A549 (cell line): ENCODE measurements around the gene AFMID. TPM values are rescaled to one million over a fixed set of nuclear protein-coding genes. Genes with fewer than 3 reads are reported as not detected.
A peak's percentile ranks its signal among the peaks of the same experiment; 100 is the strongest.

ENCODE experiments used
- ATOH8 ChIP-seq: fragments of 250-450 bp; sonication (Bioruptor Pico); IDR thresholded peaks from 2 replicates; pipeline ENCODE4 v1.5.0; 2020; ENCODE audit warnings: low read depth, mild to moderate bottlenecking, moderate library complexity
- BCL3 ChIP-seq: fragments of >200 bp; sonication (Bioruptor Twin); formaldehyde crosslinking; IDR thresholded peaks from 3 replicates; pipeline ENCODE4 v1.6.1; 2016
- BHLHE40 ChIP-seq: IDR thresholded peaks from 2 replicates; pipeline ENCODE4 v1.6.1; 2012; ENCODE audit warnings: low read depth, low read length, inconsistent platforms
- CBX8 ChIP-seq: fragments of 200-600 bp; sonication (generic); IDR thresholded peaks from 2 replicates; pipeline ENCODE4 v1.6.1; 2016
- CHD4 ChIP-seq: fragments of 200-600 bp; sonication (generic); IDR thresholded peaks from 2 replicates; pipeline ENCODE4 v1.6.1; 2016; ENCODE audit warnings: antibody characterized with exemption, mild to moderate bottlenecking, borderline replicate concordance
- EHF ChIP-seq: fragments of 250-450 bp; sonication (Bioruptor Pico); IDR thresholded peaks from 2 replicates; pipeline ENCODE4 v1.5.0; 2020; ENCODE audit warnings: mild to moderate bottlenecking
- EHMT2 ChIP-seq: fragments of 200-600 bp; sonication (generic); IDR thresholded peaks from 2 replicates; pipeline ENCODE4 v1.6.1; 2016; ENCODE audit warnings: antibody characterized with exemption, low read depth, mild to moderate bottlenecking, moderate library complexity
- EP300 ChIP-seq, 2 experiments: fragments of >200 bp; sonication (Bioruptor Twin); formaldehyde crosslinking; IDR thresholded peaks; 2 replicates in 1 of 2; 3 replicates in 1 of 2; pipeline ENCODE4 v1.6.1; 2016 to 2017
- ESRRA ChIP-seq: fragments of 150-350 bp; IDR thresholded peaks from 2 replicates; pipeline ENCODE4 v1.6.1; 2014; ENCODE audit warnings: mild to moderate bottlenecking, low read length, borderline replicate concordance
- FOSB ChIP-seq: fragments of 250-450 bp; sonication (Bioruptor Pico); IDR thresholded peaks from 2 replicates; pipeline ENCODE4 v1.5.0; 2020; ENCODE audit warnings: mild to moderate bottlenecking, moderate library complexity
- FOXS1 ChIP-seq: fragments of 250-450 bp; sonication (Bioruptor Pico); IDR thresholded peaks from 2 replicates; pipeline ENCODE4 v1.5.0; 2020; ENCODE audit warnings: mild to moderate bottlenecking, moderate library complexity
- HOXA7 ChIP-seq: fragments of 250-450 bp; sonication (Bioruptor Pico); IDR thresholded peaks from 2 replicates; pipeline ENCODE4 v1.5.0; 2020; ENCODE audit warnings: mild to moderate bottlenecking, moderate library complexity
- HOXB13 ChIP-seq: fragments of 250-450 bp; sonication (Bioruptor Pico); IDR thresholded peaks from 2 replicates; pipeline ENCODE4 v1.5.0; 2020; ENCODE audit warnings: low read depth, mild to moderate bottlenecking, moderate library complexity
- JUN ChIP-seq, 2 experiments: fragments of >200 bp; sonication (Bioruptor Twin); formaldehyde crosslinking; IDR thresholded peaks; 2 replicates in 1 of 2; 3 replicates in 1 of 2; pipeline ENCODE4 v1.6.1; 2016 to 2017
- JUNB ChIP-seq: fragments of >200 bp; sonication (Bioruptor Twin); formaldehyde crosslinking; IDR thresholded peaks from 2 replicates; pipeline ENCODE4 v1.6.1; 2016
- KDM1A ChIP-seq: fragments of 200-600 bp; sonication (generic); IDR thresholded peaks from 2 replicates; pipeline ENCODE4 v1.6.1; 2016; ENCODE audit warnings: low read depth, mild to moderate bottlenecking
- KDM5A ChIP-seq: fragments of 200-600 bp; sonication (generic); IDR thresholded peaks from 2 replicates; pipeline ENCODE4 v1.6.1; 2016; ENCODE audit warnings: antibody characterized with exemption, mild to moderate bottlenecking
- MAX ChIP-seq: IDR thresholded peaks from 2 replicates; pipeline ENCODE4 v1.6.1; 2012
- NR3C1 ChIP-seq: fragments of >200 bp; sonication (Bioruptor Twin); formaldehyde crosslinking; IDR thresholded peaks from 3 replicates; pipeline ENCODE4 v1.6.1; 2017
- PHF8 ChIP-seq: fragments of 200-600 bp; sonication (generic); IDR thresholded peaks from 2 replicates; pipeline ENCODE4 v1.6.1; 2016; ENCODE audit warnings: low read depth, mild to moderate bottlenecking, antibody characterized with exemption, moderate library complexity, borderline replicate concordance
- POLR2A ChIP-seq: IDR thresholded peaks from 2 replicates; pipeline ENCODE4 v1.6.1; 2012; ENCODE audit warnings: mild to moderate bottlenecking, low read length
- RARB ChIP-seq: fragments of 250-450 bp; sonication (Bioruptor Pico); IDR thresholded peaks from 2 replicates; pipeline ENCODE4 v1.8.0; 2021; ENCODE audit warnings: mild to moderate bottlenecking, moderate library complexity
- RCOR1 ChIP-seq: fragments of 150-350 bp; IDR thresholded peaks from 2 replicates; pipeline ENCODE4 v1.6.1; 2014; ENCODE audit warnings: antibody characterized with exemption, low read length, low read depth
- RNF2 ChIP-seq: fragments of 200-600 bp; sonication (generic); IDR thresholded peaks from 2 replicates; pipeline ENCODE4 v1.6.1; 2016; ENCODE audit warnings: low read depth, mild to moderate bottlenecking, antibody characterized with exemption, moderate library complexity, borderline replicate concordance
- SMC3 ChIP-seq: fragments of >200 bp; sonication (Bioruptor Twin); formaldehyde crosslinking; IDR thresholded peaks from 3 replicates; pipeline ENCODE4 v1.6.1; 2018; ENCODE audit warnings: inconsistent platforms
- SREBF2 ChIP-seq: fragments of 450-650 bp; IDR thresholded peaks from 2 replicates; pipeline ENCODE4 v1.6.1; 2014; ENCODE audit warnings: mild to moderate bottlenecking, moderate library complexity
- ZC3H11A ChIP-seq: fragments of 450-650 bp; IDR thresholded peaks from 2 replicates; pipeline ENCODE4 v1.6.1; 2014; ENCODE audit warnings: antibody characterized with exemption, mild to moderate bottlenecking
- ZNF302 ChIP-seq: fragments of 250-450 bp; sonication (Bioruptor Pico); IDR thresholded peaks from 2 replicates; pipeline ENCODE4 v1.9.0; 2021; ENCODE audit warnings: inconsistent platforms, mild to moderate bottlenecking, moderate library complexity
- polyA plus RNA-seq, 4 experiments: library from polyadenylated mRNA; depleted of rRNA in 3 of 4; stranded (reverse); fragments of >200 nt; fragmentation: RNase III in 1 of 4; extraction: RNeasy Plus Mini Kit Qiagen cat#74134 plus additional on column Dnase treatment in 1 of 4; gene quantifications; 2 replicates in 3 of 4; 3 replicates in 1 of 4; pipeline ENCODE4 v1.2.3, GENCODE V29; 2011 to 2017
- TF ChIP-seq, protein P1 (sequence below): fragments of 250-450 bp; sonication (Bioruptor Pico); IDR thresholded peaks from 2 replicates; pipeline ENCODE4 v1.5.0; 2021; ENCODE audit warnings: mild to moderate bottlenecking, moderate library complexity, borderline replicate concordance
- TF ChIP-seq, protein P2 (sequence below): fragments of 150-350 bp; IDR thresholded peaks from 2 replicates; pipeline ENCODE4 v1.6.1; 2014; ENCODE audit warnings: low read depth, mild to moderate bottlenecking, low read length
- TF ChIP-seq, protein P3 (sequence below): fragments of >200 bp; sonication (Bioruptor Twin); formaldehyde crosslinking; IDR thresholded peaks from 3 replicates; pipeline ENCODE4 v1.5.1; 2016
- TF ChIP-seq, protein P4 (sequence below): IDR thresholded peaks from 2 replicates; pipeline ENCODE4 v1.6.1; 2012; ENCODE audit warnings: low read depth, borderline replicate concordance

Gene AFMID
- polyA plus RNA-seq, 2 of the 4 experiments (the other 2 are of a cell fraction), result 33.4 to 43.4 TPM

DNA sequence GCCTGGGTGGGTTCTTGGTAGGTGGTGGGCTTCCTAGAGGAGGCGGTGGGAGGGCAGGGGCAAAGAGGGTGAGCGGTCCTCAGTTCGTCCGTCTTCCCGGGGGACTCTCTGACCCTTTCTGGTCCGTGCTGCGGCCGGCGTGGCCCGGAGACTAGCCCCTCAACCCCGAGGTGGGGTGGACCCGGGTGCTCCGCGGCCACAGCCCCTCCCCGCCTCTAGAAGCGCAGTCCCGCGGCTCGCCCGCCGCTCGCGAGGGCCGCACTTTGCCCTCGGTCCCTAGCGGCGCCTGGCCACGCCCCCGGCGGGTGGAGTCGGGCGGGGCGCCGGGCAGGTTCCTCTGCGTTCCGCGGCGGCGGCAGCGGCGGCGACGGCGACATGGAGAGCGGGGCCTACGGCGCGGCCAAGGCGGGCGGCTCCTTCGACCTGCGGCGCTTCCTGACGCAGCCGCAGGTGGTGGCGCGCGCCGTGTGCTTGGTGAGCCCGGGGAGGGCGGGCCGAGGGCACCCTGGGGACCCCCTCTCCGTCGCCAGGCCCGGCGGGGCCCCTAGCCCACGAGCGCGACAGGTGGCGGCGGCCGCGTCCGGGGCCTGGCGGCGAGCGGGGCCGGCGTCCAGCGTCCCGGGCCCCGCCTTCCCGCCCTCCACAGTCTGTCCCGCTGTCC, 18.8 kb upstream of the AFMID start, which contains the start of gene SYNGR2 (continued):
- TF ChIP-seq KDM5A, result no peak
- no peak for TF ChIP-seq RARB (CRISPR knock-in tag)
- TF ChIP-seq BCL3, result 0 out of 3 replicates have a peak, but pooled peaks have one; percentile 68
- TF ChIP-seq, protein P1, sequence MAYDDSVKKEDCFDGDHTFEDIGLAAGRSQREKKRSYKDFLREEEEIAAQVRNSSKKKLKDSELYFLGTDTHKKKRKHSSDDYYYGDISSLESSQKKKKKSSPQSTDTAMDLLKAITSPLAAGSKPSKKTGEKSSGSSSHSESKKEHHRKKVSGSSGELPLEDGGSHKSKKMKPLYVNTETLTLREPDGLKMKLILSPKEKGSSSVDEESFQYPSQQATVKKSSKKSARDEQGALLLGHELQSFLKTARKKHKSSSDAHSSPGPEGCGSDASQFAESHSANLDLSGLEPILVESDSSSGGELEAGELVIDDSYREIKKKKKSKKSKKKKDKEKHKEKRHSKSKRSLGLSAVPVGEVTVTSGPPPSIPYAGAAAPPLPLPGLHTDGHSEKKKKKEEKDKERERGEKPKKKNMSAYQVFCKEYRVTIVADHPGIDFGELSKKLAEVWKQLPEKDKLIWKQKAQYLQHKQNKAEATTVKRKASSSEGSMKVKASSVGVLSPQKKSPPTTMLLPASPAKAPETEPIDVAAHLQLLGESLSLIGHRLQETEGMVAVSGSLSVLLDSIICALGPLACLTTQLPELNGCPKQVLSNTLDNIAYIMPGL (CRISPR knock-in tag), result no peak
- TF ChIP-seq FOXS1 (CRISPR knock-in tag), result no peak
- no peak for TF ChIP-seq JUNB
- TF ChIP-seq MAX, result no peak
- no peak for TF ChIP-seq SREBF2
- no peak for TF ChIP-seq EP300 (IDR thresholded peaks at IDR 0.05)
- TF ChIP-seq, protein P2, sequence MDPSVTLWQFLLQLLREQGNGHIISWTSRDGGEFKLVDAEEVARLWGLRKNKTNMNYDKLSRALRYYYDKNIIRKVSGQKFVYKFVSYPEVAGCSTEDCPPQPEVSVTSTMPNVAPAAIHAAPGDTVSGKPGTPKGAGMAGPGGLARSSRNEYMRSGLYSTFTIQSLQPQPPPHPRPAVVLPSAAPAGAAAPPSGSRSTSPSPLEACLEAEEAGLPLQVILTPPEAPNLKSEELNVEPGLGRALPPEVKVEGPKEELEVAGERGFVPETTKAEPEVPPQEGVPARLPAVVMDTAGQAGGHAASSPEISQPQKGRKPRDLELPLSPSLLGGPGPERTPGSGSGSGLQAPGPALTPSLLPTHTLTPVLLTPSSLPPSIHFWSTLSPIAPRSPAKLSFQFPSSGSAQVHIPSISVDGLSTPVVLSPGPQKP, result no peak
- TF ChIP-seq, protein P3, sequence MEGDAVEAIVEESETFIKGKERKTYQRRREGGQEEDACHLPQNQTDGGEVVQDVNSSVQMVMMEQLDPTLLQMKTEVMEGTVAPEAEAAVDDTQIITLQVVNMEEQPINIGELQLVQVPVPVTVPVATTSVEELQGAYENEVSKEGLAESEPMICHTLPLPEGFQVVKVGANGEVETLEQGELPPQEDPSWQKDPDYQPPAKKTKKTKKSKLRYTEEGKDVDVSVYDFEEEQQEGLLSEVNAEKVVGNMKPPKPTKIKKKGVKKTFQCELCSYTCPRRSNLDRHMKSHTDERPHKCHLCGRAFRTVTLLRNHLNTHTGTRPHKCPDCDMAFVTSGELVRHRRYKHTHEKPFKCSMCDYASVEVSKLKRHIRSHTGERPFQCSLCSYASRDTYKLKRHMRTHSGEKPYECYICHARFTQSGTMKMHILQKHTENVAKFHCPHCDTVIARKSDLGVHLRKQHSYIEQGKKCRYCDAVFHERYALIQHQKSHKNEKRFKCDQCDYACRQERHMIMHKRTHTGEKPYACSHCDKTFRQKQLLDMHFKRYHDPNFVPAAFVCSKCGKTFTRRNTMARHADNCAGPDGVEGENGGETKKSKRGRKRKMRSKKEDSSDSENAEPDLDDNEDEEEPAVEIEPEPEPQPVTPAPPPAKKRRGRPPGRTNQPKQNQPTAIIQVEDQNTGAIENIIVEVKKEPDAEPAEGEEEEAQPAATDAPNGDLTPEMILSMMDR, result no peak
- TF ChIP-seq NR3C1, result no peak
- no peak for TF ChIP-seq ATOH8 (CRISPR knock-in tag)
- peak; percentile 63; the same call in 1 of the 2 replicates for TF ChIP-seq PHF8
- TF ChIP-seq BHLHE40, result no peak
- TF ChIP-seq ESRRA, result no peak
- no peak for TF ChIP-seq RNF2
- 0 out of 3 replicates have a peak, but pooled peaks have one; percentile 7 for TF ChIP-seq SMC3
- TF ChIP-seq RCOR1, result no peak
- TF ChIP-seq CBX8, result no peak
- TF ChIP-seq FOSB, result no peak
- no peak for TF ChIP-seq ZNF302
- TF ChIP-seq CHD4, result no peak
- no peak for TF ChIP-seq HOXA7 (CRISPR knock-in tag)
- TF ChIP-seq POLR2A, result peak; percentile 76
- TF ChIP-seq HOXB13 (CRISPR knock-in tag), result no peak
- no peak for TF ChIP-seq EHMT2
- TF ChIP-seq JUN (IDR thresholded peaks at IDR 0.05), result peak in 1 of 2 experiments; percentile 89; a peak in 3 of 5 replicates
- no peak for TF ChIP-seq EHF
- TF ChIP-seq KDM1A, result no peak
- TF ChIP-seq, protein P4, sequence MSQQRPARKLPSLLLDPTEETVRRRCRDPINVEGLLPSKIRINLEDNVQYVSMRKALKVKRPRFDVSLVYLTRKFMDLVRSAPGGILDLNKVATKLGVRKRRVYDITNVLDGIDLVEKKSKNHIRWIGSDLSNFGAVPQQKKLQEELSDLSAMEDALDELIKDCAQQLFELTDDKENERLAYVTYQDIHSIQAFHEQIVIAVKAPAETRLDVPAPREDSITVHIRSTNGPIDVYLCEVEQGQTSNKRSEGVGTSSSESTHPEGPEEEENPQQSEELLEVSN, result no peak; the same call in 1 of the 2 replicates
- no peak for TF ChIP-seq ZC3H11A
